Activated CD4-positive, alpha-beta memory T cell treated with anti-CD3 and anti-CD28 coated beads for 36 hours (primary cell): Measurements from ENCODE around the gene TAOK1. TPM values are rescaled to one million over a fixed set of nuclear protein-coding genes. Genes with fewer than 3 reads are reported as not detected.

ENCODE experiments used
- CTCF ChIA-PET: fragments of 350-600 bp; sonication (Branson Sonifier 250); formaldehyde crosslinking; loops from one replicate; lab custom pipeline; 2021; ENCODE audit warnings: antibody characterized with exemption, inconsistent platforms; lab: Charles Lee
- POLR2A ChIA-PET: fragments of 350-600 bp; sonication (Branson Sonifier 250); formaldehyde crosslinking; loops from one replicate; lab custom pipeline; 2021; ENCODE audit warnings: antibody characterized with exemption; lab: Charles Lee
- DNase-seq: peaks from one replicate; pipeline ENCODE4 v3.0.0-alpha.2; 2020
- H3K27ac Mint-ChIP-seq: one replicate; pipeline ENCODE4 v1.8.0; 2021; ENCODE audit warnings: mixed read lengths
- H3K27me3 Mint-ChIP-seq: one replicate; pipeline ENCODE4 v1.8.0; 2021; ENCODE audit warnings: mixed read lengths
- H3K36me3 Mint-ChIP-seq: one replicate; pipeline ENCODE4 v1.8.0; 2021; ENCODE audit warnings: mixed read lengths
- H3K4me1 Mint-ChIP-seq: one replicate; pipeline ENCODE4 v1.8.0; 2021; ENCODE audit warnings: low read depth, mixed read lengths
- H3K4me3 Mint-ChIP-seq: one replicate; pipeline ENCODE4 v1.8.0; 2021; ENCODE audit warnings: mild to moderate bottlenecking, mixed read lengths
- H3K9me3 Mint-ChIP-seq: one replicate; pipeline ENCODE4 v1.8.0; 2021; ENCODE audit warnings: mixed read lengths
- intact Hi-C: fragments of 100-400 bp; cut with micrococcal nuclease; formaldehyde crosslinking; loops from one replicate; pipeline ENCODE4 v1.15.1; 2023
- total RNA-seq, 2 experiments: library from RNA; stranded (reverse); gene quantifications; one replicate each; pipeline ENCODE4 v1.2.3, GENCODE V29; 2021

TAOK1 gene
- total RNA-seq, 2 experiments from 2014 or later, result 29.8 to 34.3 TPM

GRCh38 chr17:29588562-29589411, 198.6 kb downstream of the TAOK1 start:
- no peaks in the 10 kb centered on the region for H3K9me3 Mint-ChIP-seq

DNA sequence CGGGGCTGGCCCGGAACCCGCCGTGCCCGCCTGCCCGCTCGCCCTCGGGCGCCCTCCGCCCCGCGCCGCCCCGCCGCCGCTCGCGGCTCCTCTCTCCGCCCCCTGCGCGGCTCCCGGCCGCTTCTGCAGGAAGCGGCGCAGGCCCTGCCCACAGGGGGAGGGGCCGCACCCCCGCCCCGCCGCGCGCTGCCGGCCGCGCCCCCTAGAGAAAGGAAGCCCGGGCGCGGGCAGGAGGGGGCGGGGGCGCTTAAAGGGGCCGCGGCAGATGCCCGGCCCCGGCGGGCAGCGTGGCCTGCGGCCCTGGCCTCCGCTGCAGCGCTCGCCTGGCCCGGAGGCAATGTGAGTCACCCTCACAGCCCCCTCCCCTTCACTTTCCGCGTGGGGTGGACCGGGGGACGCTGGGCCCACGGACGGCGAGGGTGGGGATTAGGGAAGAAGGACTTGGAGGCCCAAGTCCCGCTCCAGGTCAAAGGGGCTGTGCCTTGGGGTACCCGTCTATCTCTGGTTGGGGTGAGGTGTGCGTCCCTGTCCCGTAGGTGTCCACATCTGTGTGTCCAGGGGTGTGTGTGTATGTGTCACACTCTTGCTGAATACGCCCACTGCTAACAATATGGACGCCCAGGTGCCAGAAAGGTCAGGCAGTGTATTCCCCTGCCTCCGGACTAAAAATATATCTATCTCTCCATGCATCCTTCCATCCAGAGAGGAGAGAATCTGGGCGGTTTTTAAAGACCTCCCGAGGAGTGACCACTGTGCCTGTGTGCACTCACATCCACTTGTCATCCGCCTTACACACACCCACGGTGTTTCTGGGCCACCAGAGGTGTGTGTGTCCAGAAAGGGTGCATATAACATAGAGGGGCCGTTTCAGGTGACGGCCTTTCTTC, 199.6 kb downstream of the TAOK1 start, which contains the start of gene GIT1:
Gene GIT1, minus strand, starts transcription at position 125 of the 887 bp plus-strand sequence. CDS start 270 bp downstream, outside the sequence.
- H3K27me3 Mint-ChIP-seq, result no peaks in the 10 kb centered on the region
- CTCF ChIA-PET, result interaction anchor here (1.4 to 5.0 kb wide), 9 partner anchors 11 to 220 kb away, joined by 4 to 159 read pairs (median 25); partner anchors contain the start of genes ABHD15 and TP53I13
- H3K27ac Mint-ChIP-seq, result peak within 1 kb of the TSS; percentile 90
- H3K4me3 Mint-ChIP-seq, result peak within 1 kb of the TSS; percentile 94
- peaks cover 74% of the 10 kb centered on the region for H3K4me1 Mint-ChIP-seq
- peaks cover 2% of the 10 kb centered on the region for H3K36me3 Mint-ChIP-seq
- peak; percentile 88 for DNase-seq
- H3K9me3 Mint-ChIP-seq, result no peaks in the 10 kb centered on the region
- POLR2A ChIA-PET, result interaction anchor here (0.6 to 1.3 kb wide), 3 partner anchors 9 to 295 kb away, joined by 3 to 4 read pairs (median 3); no protein-coding TSS in a partner anchor
- intact Hi-C loops, result loop anchor here (1.0 to 10.0 kb wide), 2 partner anchors 22 to 345 kb away; partner anchors contain the start of genes ABHD15 and SSH2

More at GRCh38 chr17:29588562-29589411, 198.6 kb downstream of the TAOK1 start:
- peak overlapping the region; percentile 94 for H3K4me3 Mint-ChIP-seq
- H3K4me1 Mint-ChIP-seq, result peaks cover 71% of the 10 kb centered on the region
- POLR2A ChIA-PET, result interaction anchor here (0.6 to 4.1 kb wide), 8 partner anchors 15 to 294 kb away, joined by 3 to 21 read pairs (median 4); partner anchors contain the start of genes ABHD15 and TP53I13
- peaks cover 2% of the 10 kb centered on the region for H3K36me3 Mint-ChIP-seq
- intact Hi-C loops, result loop anchor here (10.0 kb wide), 1 partner anchor 346 kb away; the partner anchor contains the start of gene SSH2
- DNase-seq, result peak; percentile 68
- H3K27me3 Mint-ChIP-seq, result no peaks in the 10 kb centered on the region
- CTCF ChIA-PET, result interaction anchor here (1.2 to 2.2 kb wide), 8 partner anchors 9 to 342 kb away, joined by 3 to 21 read pairs (median 8); partner anchors contain the start of genes ABHD15 and TP53I13
- H3K27ac Mint-ChIP-seq, result peak overlapping the region; percentile 86

GRCh38 chr17:29590411-29591145, 200.4 kb downstream of the TAOK1 start:
- Mint-ChIP-seq H3K4me3 (peak overlapping the region; percentile 91), H3K4me1 (peaks cover 68% of the 10 kb centered on the region), H3K27me3 (no peaks in the 10 kb centered on the region), H3K36me3 (peaks cover 2% of the 10 kb centered on the region), H3K27ac (peak overlapping the region; percentile 90), H3K9me3 (no peaks in the 10 kb centered on the region)
- intact Hi-C loops, result loop anchor here (1.0 kb wide), 3 partner anchors 10 to 25 kb away; partner anchors contain the start of gene ABHD15
- POLR2A ChIA-PET, result interaction anchor here (0.8 to 1.8 kb wide), 3 partner anchors 9 to 27 kb away, joined by 3 to 5 read pairs (median 5); no protein-coding TSS in a partner anchor
- DNase-seq, result no peak
- CTCF ChIA-PET, result interaction anchor here (0.9 to 5.0 kb wide), 11 partner anchors 7 to 341 kb away, joined by 3 to 159 read pairs (median 12); partner anchors contain the start of genes ABHD15, CORO6 and TP53I13

- ChIA-PET POLR2A (interaction anchor here (0.8 to 3.2 kb wide), 5 partner anchors 10 to 27 kb away, joined by 3 to 13 read pairs (median 5); no protein-coding TSS in a partner anchor), CTCF (interaction anchor here (0.7 to 5.0 kb wide), 15 partner anchors 8 to 340 kb away, joined by 3 to 159 read pairs (median 9); partner anchors contain the start of genes ABHD15, CORO6 and TP53I13)
- Mint-ChIP-seq H3K9me3 (no peaks in the 10 kb centered on the region), H3K36me3 (peaks cover 2% of the 10 kb centered on the region), H3K27ac (peak overlapping the region; percentile 56), H3K4me3 (peak overlapping the region; percentile 91), H3K4me1 (peaks cover 61% of the 10 kb centered on the region), H3K27me3 (no peaks in the 10 kb centered on the region)
- intact Hi-C loops, result loop anchor here (1.0 kb wide), 2 partner anchors 11 to 24 kb away; no protein-coding TSS in a partner anchor
- DNase-seq, result peak; percentile 61
Observed at GRCh38 chr17:29591146-29591736, 201.1 kb downstream of the TAOK1 start.

GRCh38 chr17:29591737-29592608, 201.8 kb downstream of the TAOK1 start:
- no peaks in the 10 kb centered on the region for H3K9me3 Mint-ChIP-seq
- DNase-seq, result peak; percentile 90
- POLR2A ChIA-PET, result interaction anchor here (0.6 to 3.2 kb wide), 7 partner anchors 9 to 495 kb away, joined by 3 to 13 read pairs (median 3); no protein-coding TSS in a partner anchor
- H3K27me3 Mint-ChIP-seq, result no peaks in the 10 kb centered on the region
- H3K36me3 Mint-ChIP-seq, result peaks cover 2% of the 10 kb centered on the region
- CTCF ChIA-PET, result interaction anchor here (0.5 to 5.0 kb wide), 24 partner anchors 9 to 454 kb away, joined by 3 to 159 read pairs (median 5); partner anchors contain the start of genes ABHD15, CORO6 and TP53I13
- H3K27ac Mint-ChIP-seq, result peak overlapping the region; percentile 56
- intact Hi-C loops, result loop anchor here (1.0 kb wide), 2 partner anchors 12 to 23 kb away; no protein-coding TSS in a partner anchor
- peaks cover 54% of the 10 kb centered on the region for H3K4me1 Mint-ChIP-seq
- H3K4me3 Mint-ChIP-seq, result peak overlapping the region; percentile 91

GRCh38 chr17:29592850-29593551, 202.8 kb downstream of the TAOK1 start, which contains the start of gene ANKRD13B:
Gene ANKRD13B (plus strand): TSS chr17:29593132. CDS start chr17:29593622, 490 bp downstream.
- H3K27ac Mint-ChIP-seq, result no peak within 1 kb of the TSS
- POLR2A ChIA-PET, result interaction anchor here (1.2 to 3.2 kb wide), 6 partner anchors 10 to 25 kb away, joined by 3 to 13 read pairs (median 4); no protein-coding TSS in a partner anchor

GRCh38 chr17:29593591-29594518, 203.7 kb downstream of the TAOK1 start:
- CTCF ChIA-PET, result interaction anchor here (1.0 to 5.0 kb wide), 9 partner anchors 11 to 219 kb away, joined by 3 to 159 read pairs (median 6); partner anchors contain the start of genes ABHD15 and TP53I13
- Mint-ChIP-seq H3K4me3 (peak overlapping the region; percentile 73), H3K27ac (no peak overlapping the region), H3K36me3 (no peaks in the 10 kb centered on the region), H3K9me3 (no peaks in the 10 kb centered on the region), H3K27me3 (no peaks in the 10 kb centered on the region), H3K4me1 (peaks cover 41% of the 10 kb centered on the region)
- peak; percentile 63 for DNase-seq
- POLR2A ChIA-PET, result interaction anchor here (1.2 to 3.2 kb wide), 4 partner anchors 11 to 24 kb away, joined by 3 to 13 read pairs (median 4); no protein-coding TSS in a partner anchor
- intact Hi-C loops, result no loop called here

More at GRCh38 chr17:29592850-29593551, 202.8 kb downstream of the TAOK1 start, which contains the start of gene ANKRD13B:
- Mint-ChIP-seq H3K27me3 (no peaks in the 10 kb centered on the region), H3K9me3 (no peaks in the 10 kb centered on the region), H3K4me3 (peak within 1 kb of the TSS; percentile 91), H3K4me1 (peaks cover 44% of the 10 kb centered on the region), H3K36me3 (peaks cover 2% of the 10 kb centered on the region)
- intact Hi-C loops, result no loop called here
- CTCF ChIA-PET, result interaction anchor here (0.7 to 5.0 kb wide), 12 partner anchors 10 to 297 kb away, joined by 3 to 159 read pairs (median 12); partner anchors contain the start of genes ABHD15 and TP53I13
- DNase-seq, result peak; percentile 59
